22Rv1 (cell line): ENCODE results near the gene ADGRD2.

Source experiments
- CTCF ChIP-seq: fragments of 450-650 bp; IDR thresholded peaks from 2 replicates; pipeline ENCODE4 v1.5.1; 2017; ENCODE audit warnings: mild to moderate bottlenecking
- ZFX ChIP-seq: fragments of 450-650 bp; IDR thresholded peaks from 2 replicates; pipeline ENCODE4 v1.6.1; 2017; ENCODE audit warnings: antibody characterized with exemption, borderline replicate concordance

GRCh38 chr9:124513376-124513994, 63.2 kb downstream of the ADGRD2 start:
- no peak for TF ChIP-seq CTCF
- TF ChIP-seq ZFX = no peak
